GM18498 (cell line): ENCODE data around the gene WBP11.

Experiments
- ATAC-seq: cut with Tn5 transposase; IDR thresholded peaks from one replicate; pipeline ENCODE4 v1.9.1; 2021; ENCODE audit warnings: mild to moderate bottlenecking, moderate library complexity; ENCODE audit not compliant: unreplicated experiment

Gene WBP11

GRCh38 chr12:14825256-14825655 is 22.0 kb upstream of the WBP11 start:
- ATAC-seq, result no peak

- ATAC-seq, result no peak
Observed at GRCh38 chr12:14824012-14824634, 20.8 kb upstream of the WBP11 start.

GRCh38 chr12:14814014-14814413 is 10.7 kb upstream of the WBP11 start, which contains the start of gene SMCO3:
SMCO3 (minus strand) TSS chr12:14814182; CDS start chr12:14806680, 7,502 bp downstream.
- no peak for ATAC-seq

GRCh38 chr12:14811486-14811885 is 8.2 kb upstream of the WBP11 start:
- no peak for ATAC-seq

DNA sequence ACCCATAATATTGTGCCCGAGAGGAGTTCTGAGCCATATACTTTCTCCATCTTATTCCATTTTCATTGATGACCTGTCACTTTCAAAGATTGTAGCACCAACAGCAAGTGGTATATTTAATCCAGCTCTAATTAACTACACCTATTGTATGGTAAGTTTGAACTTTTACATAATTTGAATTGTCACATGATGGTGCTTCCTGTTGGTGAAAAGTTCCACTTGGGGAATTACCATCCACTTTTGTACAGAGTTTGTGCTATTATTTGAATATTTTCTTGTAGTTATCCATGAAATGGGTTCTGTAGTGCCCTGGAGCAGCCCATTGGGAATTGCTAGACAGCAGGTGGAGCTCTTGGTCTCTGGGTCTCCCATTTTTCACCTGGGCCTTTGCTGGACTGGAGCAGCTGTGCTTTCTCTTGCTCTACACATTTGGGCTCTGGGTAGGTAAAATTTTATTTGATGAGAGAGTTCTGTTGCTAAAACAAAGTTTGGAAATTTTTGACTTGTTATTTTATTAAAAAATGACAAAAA is 7.7 kb upstream of the WBP11 start:
- no peak for ATAC-seq

GRCh38 chr12:14810167-14810952 is 7.1 kb upstream of the WBP11 start:
- ATAC-seq, result no peak

GRCh38 chr12:14803830-14804160 is 517 bp upstream of the WBP11 start:
- peak; percentile 18 for ATAC-seq

DNA sequence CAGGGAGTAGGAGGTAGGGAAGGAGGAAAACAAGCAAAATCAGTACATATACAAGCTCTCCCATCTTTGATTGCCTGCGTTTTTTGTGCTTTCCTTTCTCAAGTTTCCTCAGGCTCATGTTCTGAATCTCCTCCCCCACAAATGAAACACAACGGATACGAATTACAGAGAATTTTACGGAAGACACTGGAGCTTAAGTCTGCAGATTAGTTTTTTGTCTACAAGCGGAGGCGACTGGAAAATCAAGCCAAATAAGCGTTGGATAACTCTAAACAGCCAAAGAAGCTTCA is 612 bp downstream of the WBP11 start:
- no peak for ATAC-seq

- ATAC-seq, result no peak
Observed at GRCh38 chr12:14802247-14802646, 1.0 kb downstream of the WBP11 start.

GRCh38 chr12:14795028-14795448 is 8.2 kb downstream of the WBP11 start:
- ATAC-seq, result no peak

- ATAC-seq, result no peak
Observed at GRCh38 chr12:14785568-14785967, 17.7 kb downstream of the WBP11 start.

DNA sequence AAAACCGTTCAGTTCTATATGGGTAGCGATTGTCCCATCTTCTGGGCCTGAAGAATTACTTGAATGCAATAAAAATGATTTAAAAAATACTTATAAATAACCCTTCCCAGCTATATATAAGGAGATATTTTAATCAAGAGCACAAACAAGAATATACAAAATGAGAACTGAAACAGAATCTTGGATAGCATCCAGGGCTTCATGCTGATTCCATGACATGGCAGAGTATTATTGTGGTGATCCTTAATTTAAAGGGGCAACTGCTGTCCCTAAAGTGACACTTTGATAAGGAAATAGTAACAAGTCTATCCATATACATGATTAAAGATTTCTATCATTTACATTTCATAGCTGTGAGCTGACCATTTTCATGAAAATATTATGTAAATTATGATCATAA is 18.8 kb downstream of the WBP11 start:
- ATAC-seq, result no peak

GRCh38 chr12:14782756-14783155 is 20.5 kb downstream of the WBP11 start:
- peak; percentile 55 for ATAC-seq

DNA sequence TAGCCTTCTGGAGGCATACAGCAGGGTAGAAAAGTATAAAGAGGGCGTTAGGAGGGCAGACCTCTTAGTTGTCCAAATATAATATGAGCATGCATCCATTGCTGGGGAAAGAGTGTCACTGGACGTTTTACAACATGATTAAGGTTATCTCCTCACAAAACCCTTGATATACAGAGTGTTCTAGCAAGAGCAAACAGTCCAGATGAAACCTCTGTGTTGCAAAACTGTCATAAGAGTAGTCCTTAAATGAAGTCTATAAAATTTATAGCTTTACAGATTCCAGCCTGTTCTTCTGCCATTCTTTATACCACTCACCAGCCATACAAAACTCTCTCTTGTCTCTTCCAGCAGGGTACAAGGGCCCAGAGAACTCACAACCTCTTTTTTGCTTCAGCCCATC is 21.7 kb downstream of the WBP11 start:
- ATAC-seq, result no peak

- no peak for ATAC-seq
Observed at GRCh38 chr12:14780859-14781258, 22.4 kb downstream of the WBP11 start.

DNA sequence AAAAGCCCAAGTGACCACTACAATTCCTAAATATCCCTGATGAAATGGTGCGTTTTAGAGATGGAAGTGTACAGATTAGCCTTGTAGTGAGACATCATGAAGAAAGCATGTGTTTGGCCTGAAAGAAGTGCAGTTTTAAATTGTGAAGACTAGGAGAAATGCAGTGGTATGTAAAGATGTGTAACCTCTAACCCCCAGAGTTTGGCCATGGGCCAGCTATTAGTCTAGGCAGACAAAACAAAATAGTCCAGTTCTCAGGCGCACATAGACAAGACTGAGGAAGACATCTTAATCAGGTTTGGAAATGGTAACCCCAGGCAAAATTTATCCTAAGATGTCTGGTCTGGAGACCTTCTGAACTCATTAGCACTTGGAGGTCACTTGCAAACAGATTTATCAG is 23.4 kb downstream of the WBP11 start:
- no peak for ATAC-seq

- ATAC-seq, result no peak
Observed at GRCh38 chr12:14777271-14777670, 26.0 kb downstream of the WBP11 start.

DNA sequence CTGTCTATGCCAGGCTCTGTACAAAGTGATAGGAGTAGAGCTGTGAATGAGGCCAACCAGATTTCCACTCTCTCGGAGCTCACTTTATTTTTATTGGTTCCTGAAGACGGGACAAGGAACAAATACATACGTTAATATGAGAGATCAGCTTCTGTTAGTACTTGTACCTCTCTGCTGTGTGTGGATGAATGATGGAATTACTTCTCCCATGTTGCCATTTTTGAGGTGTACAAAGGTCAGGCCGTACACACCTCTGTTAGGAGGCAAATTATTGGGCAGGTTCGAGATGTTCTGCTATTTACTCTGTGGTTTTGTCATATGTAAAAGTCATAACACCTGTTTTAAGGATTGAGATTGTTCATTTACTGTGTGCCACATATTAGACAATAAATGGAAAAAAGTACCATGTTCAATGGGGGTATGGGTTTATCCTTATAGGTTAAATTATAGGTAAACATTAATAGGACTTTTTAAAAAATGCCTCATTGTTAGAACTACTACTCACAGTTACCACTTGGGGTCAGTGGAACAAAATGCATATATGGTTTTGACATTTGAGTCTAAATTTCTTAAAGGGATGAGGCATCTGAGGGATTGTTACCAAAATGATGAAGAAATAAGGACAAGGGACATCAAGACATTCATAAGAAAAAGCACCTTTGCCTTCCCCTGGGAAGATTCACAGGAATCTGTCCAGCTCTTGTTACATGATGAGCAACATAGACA is 26.9 kb downstream of the WBP11 start:
- ATAC-seq, result no peak

DNA sequence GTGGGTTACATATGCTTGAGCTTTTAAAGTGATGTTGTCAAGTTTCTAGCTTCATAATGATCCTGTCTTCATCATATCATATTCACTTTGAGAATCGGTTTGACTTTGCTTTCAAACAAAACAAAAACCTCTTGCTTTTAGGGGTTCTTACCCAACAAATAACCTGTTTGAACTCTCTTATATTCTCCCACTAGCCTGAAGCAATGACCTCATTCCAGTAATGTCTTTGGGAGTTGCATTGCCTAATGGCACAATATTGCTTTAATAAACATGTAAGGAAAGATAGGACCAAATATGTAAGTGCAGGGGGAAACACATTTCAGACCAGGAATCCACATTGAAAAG is 27.7 kb downstream of the WBP11 start:
- no peak for ATAC-seq

GRCh38 chr12:14774906-14775635 is 28.2 kb downstream of the WBP11 start:
- no peak for ATAC-seq
